GM21529 (cell line): ENCODE measurements around the gene P2RY11.

ENCODE experiments used
- ATAC-seq: cut with Tn5 transposase; IDR thresholded peaks from one replicate; pipeline ENCODE4 v1.9.1; 2021; ENCODE audit not compliant: unreplicated experiment

The P2RY11 gene

GRCh38 chr19:10112895-10113591, 1.6 kb downstream of the P2RY11 start:
- no peak for ATAC-seq

- ATAC-seq, result no peak
Observed at GRCh38 chr19:10113592-10113963, 2.1 kb downstream of the P2RY11 start.

GRCh38 chr19:10113964-10114650, 2.6 kb downstream of the P2RY11 start:
- no peak for ATAC-seq

DNA sequence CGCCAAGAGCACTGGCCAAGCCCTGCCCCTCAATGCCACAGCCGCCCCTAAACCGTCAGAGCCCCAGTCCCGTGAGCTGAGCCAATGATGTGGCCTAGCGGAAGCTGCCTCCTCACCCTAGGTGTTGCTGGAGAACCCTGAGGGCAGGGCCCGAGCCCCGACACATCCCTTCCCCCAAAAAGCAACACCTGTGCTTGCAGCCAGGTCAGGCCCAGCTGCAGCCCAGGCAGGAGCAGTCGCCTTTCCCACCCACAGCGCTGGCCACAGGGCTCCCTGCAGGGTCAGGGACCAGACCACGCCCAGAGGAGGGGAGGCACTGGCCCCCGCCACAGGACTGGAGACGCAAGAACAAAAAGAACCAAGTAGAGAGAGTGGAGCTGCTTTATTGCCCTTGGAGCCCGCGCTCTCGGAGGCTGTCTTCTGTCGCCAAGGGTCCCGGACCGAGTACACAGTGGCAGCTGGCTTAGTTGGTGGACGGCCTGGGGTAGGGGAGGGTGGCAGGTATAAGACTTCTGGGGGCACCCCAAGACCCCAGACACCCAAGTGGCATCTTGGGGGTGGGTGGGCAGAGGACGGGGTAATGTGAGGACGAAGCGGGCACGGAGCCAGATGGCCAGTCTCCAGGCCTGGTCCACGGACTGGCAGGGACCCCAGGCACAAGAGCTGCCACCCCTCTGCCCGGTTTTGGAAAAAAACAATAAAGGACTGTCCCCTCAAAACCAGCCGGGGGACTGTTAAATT, 3.3 kb downstream of the P2RY11 start:
- ATAC-seq, result no peak

GRCh38 chr19:10115392-10116084, 4.0 kb downstream of the P2RY11 start:
- no peak for ATAC-seq

GRCh38 chr19:10116085-10116865, 4.8 kb downstream of the P2RY11 start:
- ATAC-seq, result no peak

- ATAC-seq, result no peak
Observed at GRCh38 chr19:10116866-10117616, 5.5 kb downstream of the P2RY11 start.

DNA sequence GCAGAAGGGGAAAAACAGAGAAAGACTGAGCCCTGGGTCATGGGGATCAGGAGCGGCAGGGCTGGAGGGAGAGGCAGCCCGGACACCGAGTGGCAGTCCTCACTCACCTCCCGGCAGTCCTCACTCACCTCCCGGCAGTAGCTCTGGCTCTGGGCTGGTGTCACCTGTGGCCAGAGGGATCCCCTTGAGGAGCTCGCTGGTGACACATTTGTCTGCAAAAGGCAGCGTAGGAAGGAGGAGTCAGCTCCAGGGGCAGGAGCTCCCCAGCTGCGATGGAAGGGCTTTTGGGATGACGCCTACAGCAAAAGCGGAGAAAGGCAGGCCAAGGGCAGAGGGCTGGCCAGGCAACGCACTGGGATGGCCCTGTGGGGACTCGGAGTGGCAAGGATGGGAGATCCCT, 7.5 kb downstream of the P2RY11 start:
- ATAC-seq, result no peak

GRCh38 chr19:10120538-10121189, 9.2 kb downstream of the P2RY11 start:
- ATAC-seq, result no peak

GRCh38 chr19:10122045-10122444, 10.6 kb downstream of the P2RY11 start:
- no peak for ATAC-seq

DNA sequence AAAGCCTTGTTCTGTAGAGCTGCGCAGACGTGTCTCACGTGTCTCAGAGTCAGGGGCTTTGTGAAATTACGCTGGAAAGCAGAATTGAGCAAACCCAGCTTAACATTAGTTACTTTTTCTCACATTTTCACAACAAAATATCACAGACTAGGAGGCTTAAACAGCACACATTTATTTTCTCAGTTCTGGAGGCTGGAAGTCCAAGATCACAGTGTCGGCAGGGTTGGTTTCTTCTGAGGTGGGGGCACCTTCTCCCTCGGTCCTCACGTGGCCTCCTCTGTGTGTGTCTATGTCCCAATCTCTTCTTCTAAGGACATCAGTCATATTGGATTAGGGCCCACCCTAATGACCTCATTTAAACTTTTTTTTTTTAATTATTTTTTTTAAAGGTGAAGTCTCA, 12.9 kb downstream of the P2RY11 start:
- no peak for ATAC-seq

- ATAC-seq, result no peak
Observed at GRCh38 chr19:10126213-10126639, 14.7 kb downstream of the P2RY11 start.

- ATAC-seq, result no peak
Observed at GRCh38 chr19:10132905-10133304, 21.4 kb downstream of the P2RY11 start.

- ATAC-seq, result no peak
Observed at GRCh38 chr19:10133596-10133995, 22.1 kb downstream of the P2RY11 start.

DNA sequence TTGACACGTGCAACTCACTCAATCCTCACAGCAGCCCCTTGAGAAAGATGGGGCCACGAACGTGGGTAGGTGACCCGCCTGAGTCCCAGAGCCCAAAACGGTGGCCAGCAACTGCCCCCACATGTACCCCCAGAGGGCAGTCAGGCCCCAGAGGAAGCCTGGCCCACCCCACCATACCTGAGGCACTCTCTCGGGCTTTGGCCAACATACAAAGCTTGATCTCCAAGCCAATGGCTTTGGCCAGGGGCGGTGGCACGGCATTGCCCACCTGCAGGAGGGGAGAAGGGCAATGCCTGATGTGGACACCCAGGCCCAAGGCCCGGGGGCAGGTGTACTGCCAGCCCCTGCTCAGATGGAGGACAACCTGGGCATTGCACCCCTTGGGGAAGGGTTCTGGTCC, 22.5 kb downstream of the P2RY11 start:
- ATAC-seq, result no peak

- ATAC-seq, result no peak
Observed at GRCh38 chr19:10135551-10136334, 24.2 kb downstream of the P2RY11 start.

DNA sequence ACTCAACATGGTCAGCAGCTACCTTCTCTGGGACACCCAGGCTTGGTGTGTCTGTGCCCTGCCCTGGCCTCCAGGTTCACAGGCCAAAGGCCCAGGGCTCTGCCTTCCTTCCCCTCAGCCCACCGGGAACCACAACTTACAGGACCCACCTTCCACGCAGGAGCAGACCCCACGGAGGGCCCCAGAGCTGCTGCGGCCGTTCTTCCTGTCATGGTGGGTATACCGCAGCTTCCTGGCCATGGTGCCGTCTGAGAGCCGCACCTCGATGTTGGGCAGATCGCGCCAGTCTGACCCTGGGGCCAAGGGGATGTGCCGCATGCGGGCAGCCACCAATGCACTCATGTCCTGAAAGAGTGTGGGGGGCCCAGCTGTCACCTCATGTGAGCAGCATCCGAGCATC, 25.4 kb downstream of the P2RY11 start:
- ATAC-seq, result no peak

- no peak for ATAC-seq
Observed at GRCh38 chr19:10137751-10138682, 26.5 kb downstream of the P2RY11 start.
